Omental fat pad (tissue), 4 donors: Measurements from ENCODE around the gene NLGN4X. TPM values are rescaled to one million over a fixed set of nuclear protein-coding genes. Genes with fewer than 3 reads are reported as not detected.

Experiments used
- ATAC-seq: fragments of 150-250 bp; one replicate; pipeline ENCODE4 v1.9.1; 2016; ENCODE audit warnings: mild to moderate bottlenecking, moderate library complexity; ENCODE audit not compliant: low FRiP score
- DNase-seq: peaks from one replicate; pipeline ENCODE4 v3.0.0-alpha.2; 2019; ENCODE audit warnings: low spot score
- total RNA-seq, 4 donors: library from RNA; depleted of rRNA; stranded (reverse); fragments of >200 nt; gene quantifications; one replicate each; pipeline ENCODE4 v1.1.0, GENCODE V29; 2016
- TF ChIP-seq, protein P1 (sequence below), 3 donors: fragments of 450-650 bp; IDR thresholded peaks; one replicate each; pipeline ENCODE4 v1.5.1; 2016 to 2017; ENCODE audit warnings: antibody characterized with exemption in 3 of 3, mild to moderate bottlenecking in 3 of 3, moderate library complexity in 2 of 3

The NLGN4X gene
- total RNA-seq, 4 donors from 2014 or later: 2.9 to 14.8 (median 5.5) TPM

DNA sequence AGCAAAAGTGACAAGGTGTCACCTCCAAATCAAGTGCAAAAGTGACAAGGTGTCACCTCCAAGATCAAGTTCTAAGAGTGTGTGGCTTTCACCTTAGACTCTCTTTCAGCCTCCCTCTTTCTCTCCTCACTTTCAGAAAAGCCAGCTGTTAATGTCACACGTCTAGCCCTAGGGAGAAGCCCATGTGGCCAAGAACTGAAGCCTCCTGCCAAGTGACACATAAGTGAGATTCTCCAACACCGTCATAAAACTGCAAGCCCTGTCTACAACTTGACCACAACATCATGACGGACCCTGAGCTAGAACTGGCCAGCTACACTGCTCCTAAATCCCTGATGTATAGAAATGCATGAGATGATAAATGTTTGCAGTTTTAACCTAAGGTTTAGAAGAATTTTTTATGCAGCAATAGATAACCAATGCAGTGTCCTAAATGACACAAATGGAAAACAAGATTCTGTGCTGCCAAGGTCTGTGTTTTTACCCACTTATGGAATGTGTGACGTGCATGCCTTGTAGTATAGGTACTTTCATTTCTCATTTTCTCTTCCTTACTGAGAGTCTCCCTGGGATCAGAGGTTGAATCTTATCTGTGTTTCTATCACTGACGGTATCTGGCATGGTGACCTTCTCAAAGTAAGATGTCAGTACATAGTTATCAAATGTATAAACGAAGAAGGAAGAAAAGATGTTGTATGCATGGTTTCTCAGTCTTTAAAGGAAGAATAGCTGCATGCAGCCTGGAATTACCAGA lies 25.0 kb downstream of the NLGN4X start:
- no peak for DNase-seq
- no peak for ATAC-seq
- TF ChIP-seq, protein P1, sequence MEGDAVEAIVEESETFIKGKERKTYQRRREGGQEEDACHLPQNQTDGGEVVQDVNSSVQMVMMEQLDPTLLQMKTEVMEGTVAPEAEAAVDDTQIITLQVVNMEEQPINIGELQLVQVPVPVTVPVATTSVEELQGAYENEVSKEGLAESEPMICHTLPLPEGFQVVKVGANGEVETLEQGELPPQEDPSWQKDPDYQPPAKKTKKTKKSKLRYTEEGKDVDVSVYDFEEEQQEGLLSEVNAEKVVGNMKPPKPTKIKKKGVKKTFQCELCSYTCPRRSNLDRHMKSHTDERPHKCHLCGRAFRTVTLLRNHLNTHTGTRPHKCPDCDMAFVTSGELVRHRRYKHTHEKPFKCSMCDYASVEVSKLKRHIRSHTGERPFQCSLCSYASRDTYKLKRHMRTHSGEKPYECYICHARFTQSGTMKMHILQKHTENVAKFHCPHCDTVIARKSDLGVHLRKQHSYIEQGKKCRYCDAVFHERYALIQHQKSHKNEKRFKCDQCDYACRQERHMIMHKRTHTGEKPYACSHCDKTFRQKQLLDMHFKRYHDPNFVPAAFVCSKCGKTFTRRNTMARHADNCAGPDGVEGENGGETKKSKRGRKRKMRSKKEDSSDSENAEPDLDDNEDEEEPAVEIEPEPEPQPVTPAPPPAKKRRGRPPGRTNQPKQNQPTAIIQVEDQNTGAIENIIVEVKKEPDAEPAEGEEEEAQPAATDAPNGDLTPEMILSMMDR (IDR thresholded peaks at IDR 0.05): no peak

- no peak for ATAC-seq
- TF ChIP-seq, protein P1 (IDR thresholded peaks at IDR 0.05): no peak
- no peak for DNase-seq
Observed at GRCh38 chrX:6199486-6199885, 29.2 kb downstream of the NLGN4X start.

DNA sequence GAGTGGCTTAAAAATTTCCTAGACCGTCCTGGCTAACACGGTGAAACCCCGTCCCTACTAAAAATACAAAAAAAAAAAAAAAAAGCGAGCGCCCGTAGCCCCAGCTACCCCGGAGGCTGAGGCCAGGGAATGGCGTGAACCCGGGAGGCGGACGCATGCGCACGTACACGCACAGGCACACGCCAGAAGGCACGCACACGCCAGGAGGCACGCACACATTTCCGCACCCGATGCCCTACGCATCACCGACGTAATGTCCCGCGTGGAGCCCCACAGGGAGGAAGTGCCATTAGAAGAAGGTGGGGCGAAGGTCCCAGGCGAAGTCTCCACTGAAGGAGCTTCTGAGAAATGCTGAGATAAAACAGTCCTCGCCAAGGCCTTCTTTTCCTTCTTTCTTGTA lies 41.4 kb downstream of the NLGN4X start:
- TF ChIP-seq, protein P1 (IDR thresholded peaks at IDR 0.05): no peak
- ATAC-seq (no peak), DNase-seq (no peak)

- TF ChIP-seq, protein P1 (IDR thresholded peaks at IDR 0.05): no peak
- DNase-seq (no peak), ATAC-seq (no peak)
Observed at GRCh38 chrX:6184900-6185515, 43.7 kb downstream of the NLGN4X start.

DNA sequence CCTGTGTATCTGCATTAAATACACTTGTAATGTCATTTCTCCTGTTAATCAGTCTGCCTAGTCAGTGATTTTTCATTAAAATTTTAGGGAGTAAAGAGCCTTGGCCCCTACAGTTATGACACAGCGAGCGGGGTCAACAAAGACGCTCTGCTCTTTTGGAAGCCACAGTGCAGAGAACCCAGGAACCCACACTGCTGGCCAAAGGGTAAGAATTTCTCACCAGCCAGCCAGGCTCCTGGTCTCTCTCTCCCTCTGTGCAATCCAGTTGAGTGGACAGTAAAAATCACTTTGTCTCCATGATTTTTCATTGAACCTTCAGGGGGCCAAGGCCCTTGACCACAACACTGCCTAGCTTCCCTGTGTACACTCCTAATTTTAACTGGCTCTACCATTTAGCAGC lies 52.8 kb downstream of the NLGN4X start:
- TF ChIP-seq, protein P1 (IDR thresholded peaks at IDR 0.05): no peak
- DNase-seq (no peak), ATAC-seq (no peak)

DNA sequence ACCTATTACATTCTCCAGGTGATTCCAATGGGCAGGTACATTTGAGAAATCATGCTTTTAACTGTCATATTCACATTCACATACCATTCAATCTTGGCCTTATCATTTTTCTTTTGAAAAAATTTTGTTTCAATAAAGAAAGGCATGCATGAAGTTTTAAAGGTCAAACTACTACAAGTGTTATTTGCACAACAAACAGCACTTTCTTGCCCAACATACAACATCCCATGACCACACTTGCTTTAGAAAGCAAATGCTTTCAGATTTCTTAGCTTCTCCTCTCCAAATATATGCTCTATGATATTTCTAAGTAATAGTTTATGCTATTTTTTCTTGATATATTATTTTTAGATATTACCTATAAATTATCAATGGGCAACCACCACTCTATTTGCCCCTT lies 58.2 kb downstream of the NLGN4X start:
- TF ChIP-seq, protein P1 (IDR thresholded peaks at IDR 0.05): no peak
- no peak for ATAC-seq

DNA sequence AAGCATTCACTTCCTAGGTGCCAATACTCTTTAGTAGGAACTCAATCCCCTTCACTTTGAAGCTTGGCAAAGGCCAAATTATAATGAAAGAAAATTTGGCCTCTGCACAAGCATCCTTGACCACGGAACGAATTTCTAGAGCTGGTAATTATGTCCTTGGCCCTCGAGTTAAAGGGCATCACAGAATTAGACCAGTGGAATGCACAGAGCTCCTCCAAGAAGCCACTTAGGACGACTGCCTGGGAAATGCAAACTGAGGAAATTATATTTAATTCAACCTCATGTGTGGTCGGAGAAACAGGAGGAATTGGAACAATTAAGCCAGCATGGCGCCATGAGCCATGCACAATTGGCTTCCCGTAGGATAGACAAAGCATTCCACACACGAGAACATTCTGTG lies 59.3 kb downstream of the NLGN4X start:
- TF ChIP-seq, protein P1 (IDR thresholded peaks at IDR 0.05): no peak
- DNase-seq (no peak), ATAC-seq (no peak)

More for the DNA sequence above, 58.2 kb downstream of the NLGN4X start:
- no peak for DNase-seq
